ENCODE data around the gene NEK3.

- TF ChIP-seq CTCF (conservative IDR thresholded peaks at IDR 0.05; ENCODE audit: low read depth, low read length): no peak
- no peak for TF ChIP-seq RAD21 (IDR thresholded peaks at IDR 0.05; ENCODE audit: low read length)
- no peak for TF ChIP-seq MXI1 (IDR thresholded peaks at IDR 0.05; ENCODE audit: borderline replicate concordance, low read depth, low read length)
- no peak for TF ChIP-seq MAZ (IDR thresholded peaks at IDR 0.05; ENCODE audit: borderline replicate concordance, low read depth, low read length)
- no peak for TF ChIP-seq POLR2A (IDR thresholded peaks at IDR 0.05; ENCODE audit: low read depth, low read length)
- no peak for TF ChIP-seq RCOR1 (IDR thresholded peaks at IDR 0.05; ENCODE audit: insufficient replicate concordance, low read length)
- TF ChIP-seq BHLHE40 (IDR thresholded peaks at IDR 0.05; ENCODE audit: low read depth, low read length): no peak
- TF ChIP-seq CEBPB (IDR thresholded peaks at IDR 0.05; ENCODE audit: low read depth, low read length): no peak
- TF ChIP-seq SMC3 (IDR thresholded peaks at IDR 0.05; ENCODE audit: low read depth, low read length): no peak
- no peak for TF ChIP-seq USF2 (IDR thresholded peaks at IDR 0.05; ENCODE audit: low read depth, low read length)
Observed at GRCh38 chr13:52179925-52180324, 20.5 kb upstream of the NEK3 start.
